HG03457 (cell line): Measurements from ENCODE around the gene PCDHB13.
"Not testable (repeated sequence)": the region's sequence is repeated elsewhere in the genome, so short reads cannot be mapped to it uniquely, and the experiment has no call there.

Source experiments
- ATAC-seq: cut with Tn5 transposase; IDR thresholded peaks from one replicate; pipeline ENCODE4 v1.9.1; 2021; ENCODE audit warnings: moderate number of reproducible peaks; ENCODE audit not compliant: unreplicated experiment

The PCDHB13 gene

DNA sequence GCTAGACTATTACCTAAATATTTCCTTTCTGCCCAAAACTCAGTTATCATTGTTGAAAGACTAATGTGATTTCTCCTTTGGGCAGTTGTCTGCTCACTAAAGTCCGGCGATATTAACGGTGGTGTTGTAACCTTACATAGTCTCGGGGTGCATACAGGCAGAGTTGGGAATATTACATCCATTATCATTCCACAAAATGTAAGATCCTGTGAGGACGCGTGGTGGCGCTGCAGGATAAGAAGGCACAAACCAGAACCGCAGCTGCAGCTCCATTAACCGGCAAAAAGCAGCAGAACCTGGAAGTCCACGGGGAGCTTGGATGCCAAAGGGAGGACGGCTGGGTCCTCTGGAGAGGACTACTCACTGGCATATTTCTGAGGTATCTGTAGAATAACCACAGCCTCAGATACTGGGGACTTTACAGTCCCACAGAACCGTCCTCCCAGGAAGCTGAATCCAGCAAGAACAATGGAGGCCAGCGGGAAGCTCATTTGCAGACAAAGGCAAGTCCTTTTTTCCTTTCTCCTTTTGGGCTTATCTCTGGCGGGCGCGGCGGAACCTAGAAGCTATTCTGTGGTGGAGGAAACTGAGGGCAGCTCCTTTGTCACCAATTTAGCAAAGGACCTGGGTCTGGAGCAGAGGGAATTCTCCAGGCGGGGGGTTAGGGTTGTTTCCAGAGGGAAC, at the start of gene PCDHB13:
Gene PCDHB13 (plus strand): TSS at position 264 of the 684 bp plus-strand sequence. CDS start 205 bp downstream, at position 469.
- ATAC-seq = not testable (repeated sequence)

- ATAC-seq = no peak
These were observed 41.1 kb upstream of the PCDHB13 start, which contains the start of gene PCDHB7 for GRCh38 chr5:141172381-141173204. Gene PCDHB7 (plus strand): TSS chr5:141172644. CDS start chr5:141172836, 192 bp downstream.

DNA sequence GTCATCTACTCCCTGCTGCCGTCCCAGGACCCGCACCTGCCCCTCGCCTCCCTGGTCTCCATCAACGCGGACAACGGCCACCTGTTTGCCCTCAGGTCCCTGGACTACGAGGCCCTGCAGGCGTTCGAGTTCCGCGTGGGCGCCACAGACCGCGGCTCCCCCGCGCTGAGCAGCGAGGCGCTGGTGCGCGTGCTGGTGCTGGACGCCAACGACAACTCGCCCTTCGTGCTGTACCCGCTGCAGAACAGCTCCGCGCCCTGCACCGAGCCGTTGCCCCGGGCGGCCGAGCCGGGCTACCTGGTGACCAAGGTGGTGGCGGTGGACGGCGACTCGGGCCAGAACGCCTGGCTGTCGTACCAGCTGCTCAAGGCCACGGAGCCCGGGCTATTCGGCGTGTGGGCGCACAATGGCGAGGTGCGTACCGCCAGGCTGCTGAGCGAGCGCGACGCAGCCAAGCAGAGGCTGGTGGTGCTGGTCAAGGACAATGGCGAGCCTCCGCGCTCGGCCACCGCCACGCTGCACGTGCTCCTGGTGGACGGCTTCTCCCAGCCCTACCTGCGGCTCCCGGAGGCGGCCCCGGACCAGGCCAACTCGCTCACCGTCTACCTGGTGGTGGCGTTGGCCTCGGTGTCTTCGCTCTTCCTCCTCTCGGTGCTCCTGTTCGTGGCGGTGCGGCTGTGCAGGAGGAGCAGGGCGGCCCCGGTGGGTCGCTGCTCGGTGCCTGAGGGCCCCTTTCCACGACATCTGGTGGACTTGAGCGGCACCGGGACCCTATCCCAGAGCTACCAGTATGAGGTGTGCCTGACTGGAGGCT, 39.2 kb upstream of the PCDHB13 start:
- ATAC-seq = not testable (repeated sequence)

GRCh38 chr5:141175933-141176332, 37.8 kb upstream of the PCDHB13 start:
- no peak for ATAC-seq

DNA sequence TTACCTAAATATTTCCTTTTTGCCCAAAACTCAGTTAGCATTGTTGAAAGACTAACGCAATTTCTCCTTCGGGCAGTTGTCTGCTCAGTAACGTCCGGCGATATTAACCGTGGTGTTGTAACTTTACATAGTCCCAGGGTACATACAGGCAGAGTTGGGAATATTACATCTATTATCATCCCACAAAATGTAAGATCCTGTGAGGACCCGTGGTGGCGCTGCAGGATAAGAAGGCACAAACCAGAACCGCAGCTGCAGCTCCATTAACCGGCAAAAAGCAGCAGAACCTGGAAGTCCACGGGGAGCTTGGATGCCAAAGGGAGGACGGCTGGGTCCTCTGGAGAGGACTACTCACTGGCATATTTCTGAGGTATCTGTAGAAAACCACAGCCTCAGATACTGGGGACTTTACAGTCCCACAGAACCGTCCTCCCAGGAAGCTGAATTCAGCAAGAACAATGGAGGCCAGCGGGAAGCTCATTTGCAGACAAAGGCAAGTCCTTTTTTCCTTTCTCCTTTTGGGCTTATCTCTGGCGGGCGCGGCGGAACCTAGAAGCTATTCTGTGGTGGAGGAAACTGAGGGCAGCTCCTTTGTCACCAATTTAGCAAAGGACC, 36.0 kb upstream of the PCDHB13 start, which contains the start of gene PCDHB8:
Gene PCDHB8 (plus strand): TSS at position 214 of the 615 bp plus-strand sequence. CDS start 245 bp downstream, at position 459.
- not testable (repeated sequence) for ATAC-seq

DNA sequence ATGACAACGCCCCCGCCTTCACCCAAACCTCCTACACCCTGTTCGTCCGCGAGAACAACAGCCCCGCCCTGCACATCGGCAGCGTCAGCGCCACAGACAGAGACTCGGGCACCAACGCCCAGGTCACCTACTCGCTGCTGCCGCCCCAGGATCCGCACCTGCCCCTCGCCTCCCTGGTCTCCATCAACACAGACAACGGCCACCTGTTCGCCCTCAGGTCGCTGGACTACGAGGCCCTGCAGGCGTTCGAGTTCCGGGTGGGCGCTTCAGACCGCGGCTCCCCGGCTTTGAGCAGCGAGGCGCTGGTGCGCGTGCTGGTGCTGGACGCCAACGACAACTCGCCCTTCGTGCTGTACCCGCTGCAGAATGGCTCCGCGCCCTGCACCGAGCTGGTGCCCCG, 34.3 kb upstream of the PCDHB13 start:
- not testable (repeated sequence) for ATAC-seq

GRCh38 chr5:141179876-141180275, 33.8 kb upstream of the PCDHB13 start:
- ATAC-seq = not testable (repeated sequence)

DNA sequence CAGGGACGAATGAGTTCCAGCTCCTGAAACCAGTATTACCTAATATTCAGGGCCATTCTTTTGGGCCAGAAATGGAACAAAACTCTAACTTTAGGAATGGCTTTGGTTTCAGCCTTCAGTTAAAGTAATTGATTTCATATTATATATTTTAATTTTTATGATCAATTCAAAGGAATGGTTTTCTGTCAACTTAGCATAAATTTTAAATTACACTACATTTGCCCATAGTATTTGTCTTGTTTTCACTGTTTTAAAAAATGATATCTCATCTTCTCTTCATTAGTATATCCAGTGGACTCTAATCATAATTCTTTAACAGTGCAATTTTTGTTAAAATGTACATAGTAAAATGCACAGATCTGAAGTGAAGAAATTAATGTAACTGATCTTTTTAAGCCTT, 33.4 kb upstream of the PCDHB13 start:
- no peak for ATAC-seq

DNA sequence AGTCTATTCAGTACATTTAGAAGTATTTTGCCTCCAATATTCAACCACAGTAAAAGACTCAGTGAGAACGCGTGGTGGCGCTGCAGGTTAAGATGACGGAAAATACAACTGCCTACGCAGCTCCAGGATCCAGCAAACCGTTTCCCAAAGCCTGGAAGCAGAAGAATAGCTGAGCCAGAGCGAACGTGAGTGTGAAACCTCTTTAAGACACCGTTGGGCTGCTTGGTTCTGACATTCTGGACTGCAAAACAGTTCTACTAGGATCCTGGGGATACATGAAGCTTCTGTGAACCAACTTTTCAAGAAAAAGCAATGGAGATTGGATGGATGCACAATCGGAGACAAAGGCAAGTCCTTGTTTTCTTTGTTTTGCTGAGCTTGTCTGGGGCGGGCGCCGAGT, 31.5 kb upstream of the PCDHB13 start, which contains the start of gene PCDHB16:
Gene PCDHB16 (plus strand): TSS at position 140 of the 400 bp plus-strand sequence. CDS start 173 bp downstream, at position 313.
- no peak for ATAC-seq

DNA sequence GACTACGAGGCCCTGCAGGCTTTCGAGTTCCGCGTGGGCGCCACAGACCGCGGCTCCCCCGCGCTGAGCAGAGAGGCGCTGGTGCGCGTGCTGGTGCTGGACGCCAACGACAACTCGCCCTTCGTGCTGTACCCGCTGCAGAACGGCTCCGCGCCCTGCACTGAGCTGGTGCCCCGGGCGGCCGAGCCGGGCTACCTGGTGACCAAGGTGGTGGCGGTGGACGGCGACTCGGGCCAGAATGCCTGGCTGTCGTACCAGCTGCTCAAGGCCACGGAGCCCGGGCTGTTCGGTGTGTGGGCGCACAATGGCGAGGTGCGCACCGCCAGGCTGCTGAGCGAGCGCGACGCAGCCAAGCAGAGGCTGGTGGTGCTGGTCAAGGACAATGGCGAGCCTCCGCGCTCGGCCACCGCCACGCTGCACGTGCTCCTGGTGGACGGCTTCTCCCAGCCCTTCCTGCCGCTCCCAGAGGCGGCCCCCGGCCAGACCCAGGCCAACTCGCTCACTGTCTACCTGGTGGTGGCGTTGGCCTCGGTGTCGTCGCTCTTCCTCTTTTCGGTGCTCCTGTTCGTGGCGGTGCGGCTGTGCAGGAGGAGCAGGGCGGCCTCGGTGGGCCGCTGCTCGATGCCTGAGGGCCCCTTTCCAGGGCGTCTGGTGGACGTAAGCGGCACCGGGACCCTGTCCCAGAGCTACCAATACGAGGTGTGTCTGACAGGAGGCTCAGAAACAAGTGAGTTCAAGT, 29.4 kb upstream of the PCDHB13 start:
- not testable (repeated sequence) for ATAC-seq

- ATAC-seq = no peak
These were observed 26.7 kb upstream of the PCDHB13 start, which contains the start of gene PCDHB9 for GRCh38 chr5:141186897-141187512. Gene PCDHB9 (plus strand): TSS chr5:141187161. CDS start chr5:141187319, 158 bp downstream.

DNA sequence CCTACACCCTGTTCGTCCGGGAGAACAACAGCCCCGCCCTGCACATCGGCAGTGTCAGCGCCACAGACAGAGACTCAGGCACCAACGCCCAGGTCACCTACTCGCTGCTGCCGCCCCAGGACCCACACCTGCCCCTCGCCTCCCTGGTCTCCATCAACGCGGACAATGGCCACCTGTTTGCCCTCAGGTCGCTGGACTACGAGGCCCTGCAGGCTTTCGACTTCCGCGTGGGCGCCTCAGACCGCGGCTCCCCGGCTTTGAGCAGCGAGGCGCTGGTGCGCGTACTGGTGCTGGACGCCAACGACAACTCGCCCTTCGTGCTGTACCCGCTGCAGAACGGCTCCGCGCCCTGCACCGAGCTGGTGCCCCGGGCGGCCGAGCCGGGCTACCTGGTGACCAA, 25.0 kb upstream of the PCDHB13 start:
- ATAC-seq = not testable (repeated sequence)

DNA sequence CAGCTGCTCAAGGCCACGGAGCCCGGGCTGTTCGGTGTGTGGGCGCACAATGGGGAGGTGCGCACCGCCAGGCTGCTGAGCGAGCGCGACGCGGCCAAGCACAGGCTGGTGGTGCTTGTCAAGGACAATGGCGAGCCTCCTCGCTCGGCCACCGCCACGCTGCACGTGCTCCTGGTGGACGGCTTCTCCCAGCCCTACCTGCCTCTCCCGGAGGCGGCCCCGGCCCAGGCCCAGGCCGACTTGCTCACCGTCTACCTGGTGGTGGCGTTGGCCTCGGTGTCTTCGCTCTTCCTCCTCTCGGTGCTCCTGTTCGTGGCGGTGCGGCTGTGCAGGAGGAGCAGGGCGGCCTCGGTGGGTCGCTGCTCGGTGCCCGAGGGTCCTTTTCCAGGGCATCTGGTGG, 24.6 kb upstream of the PCDHB13 start:
- ATAC-seq = not testable (repeated sequence)

DNA sequence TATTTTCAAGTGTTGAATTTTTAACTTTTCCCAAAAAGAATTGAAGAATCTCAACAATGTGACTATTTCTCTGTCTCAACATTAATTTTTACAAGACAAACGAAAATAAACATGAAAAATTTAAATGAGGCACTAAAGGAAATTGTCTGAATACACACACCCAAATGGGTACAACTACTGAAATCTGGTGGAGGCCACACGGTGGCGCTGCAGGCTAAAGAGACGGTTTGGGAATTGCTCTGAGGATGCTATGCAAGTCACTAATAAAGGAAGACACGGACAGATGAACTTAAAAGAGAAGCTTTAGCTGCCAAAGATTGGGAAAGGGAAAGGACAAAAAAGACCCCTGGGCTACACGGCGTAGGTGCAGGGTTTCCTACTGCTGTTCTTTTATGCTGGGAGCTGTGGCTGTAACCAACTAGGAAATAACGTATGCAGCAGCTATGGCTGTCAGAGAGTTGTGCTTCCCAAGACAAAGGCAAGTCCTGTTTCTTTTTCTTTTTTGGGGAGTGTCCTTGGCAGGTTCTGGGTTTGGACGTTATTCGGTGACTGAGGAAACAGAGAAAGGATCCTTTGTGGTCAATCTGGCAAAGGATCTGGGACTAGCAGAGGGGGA, 21.5 kb upstream of the PCDHB13 start, which contains the start of gene PCDHB10:
Gene PCDHB10 (plus strand): TSS at position 244 of the 616 bp plus-strand sequence. CDS start 200 bp downstream, at position 444.
- no peak for ATAC-seq

DNA sequence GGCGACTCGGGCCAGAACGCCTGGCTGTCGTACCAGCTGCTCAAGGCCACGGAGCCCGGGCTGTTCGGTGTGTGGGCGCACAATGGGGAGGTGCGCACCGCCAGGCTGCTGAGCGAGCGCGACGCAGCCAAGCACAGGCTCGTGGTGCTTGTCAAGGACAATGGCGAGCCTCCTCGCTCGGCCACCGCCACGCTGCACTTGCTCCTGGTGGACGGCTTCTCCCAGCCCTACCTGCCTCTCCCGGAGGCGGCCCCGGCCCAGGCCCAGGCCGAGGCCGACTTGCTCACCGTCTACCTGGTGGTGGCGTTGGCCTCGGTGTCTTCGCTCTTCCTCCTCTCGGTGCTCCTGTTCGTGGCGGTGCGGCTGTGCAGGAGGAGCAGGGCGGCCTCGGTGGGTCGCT, 19.4 kb upstream of the PCDHB13 start:
- ATAC-seq = not testable (repeated sequence)

- no peak for ATAC-seq
These were observed 17.4 kb upstream of the PCDHB13 start for GRCh38 chr5:141196363-141196762.

DNA sequence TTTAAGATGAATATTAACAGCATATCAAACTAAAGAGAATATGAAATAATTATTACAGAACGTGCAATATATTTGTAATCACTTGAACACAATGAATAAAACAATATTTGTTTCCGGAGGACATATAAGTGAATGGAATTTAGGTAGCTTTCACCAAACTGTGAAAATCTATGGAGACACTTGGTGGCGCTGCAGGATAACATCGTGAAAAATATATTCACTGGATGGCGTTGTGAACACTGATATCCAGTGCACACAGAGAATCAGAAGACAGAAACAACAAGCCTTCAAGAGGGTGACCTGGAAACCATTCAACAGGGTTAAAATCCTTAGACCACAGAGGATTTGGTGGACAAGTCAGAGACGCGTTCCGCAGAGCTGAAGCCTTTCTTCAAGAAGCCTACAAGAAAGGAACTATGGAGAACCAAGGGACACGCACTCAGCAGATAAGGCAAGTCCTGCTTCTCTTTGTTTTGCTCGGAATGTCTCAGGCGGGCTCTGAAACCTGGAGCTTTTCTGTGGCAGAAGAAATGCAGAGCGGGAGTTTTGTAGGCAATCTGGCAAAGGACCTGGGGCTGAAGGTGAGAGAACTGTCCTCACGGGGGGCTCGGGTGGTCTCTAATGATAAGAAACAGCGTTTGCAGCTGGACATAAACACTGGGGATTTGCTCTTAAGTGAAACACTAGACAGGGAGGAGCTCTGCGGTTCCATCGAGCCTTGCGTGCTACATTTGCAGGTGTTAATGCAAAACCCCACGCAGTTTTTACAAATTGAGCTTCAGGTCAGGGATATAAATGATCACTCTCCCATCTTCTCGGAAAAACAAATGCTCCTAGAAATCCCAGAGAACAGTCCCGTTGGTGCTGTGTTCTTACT, 14.1 kb upstream of the PCDHB13 start, which contains the start of gene PCDHB11:
Gene PCDHB11 (plus strand): TSS at position 269 of the 877 bp plus-strand sequence. CDS start 148 bp downstream, at position 417.
- no peak for ATAC-seq
